Activated T-helper 1 cell treated with anti-CD3 and anti-CD28 coated beads, Interleukin-2, amount 50 U/mL, for 16 hours (primary cell): Measurements from ENCODE around the gene SLC39A11.
"Not testable (repeated sequence)": the region's sequence is repeated elsewhere in the genome, so short reads cannot be mapped to it uniquely, and the experiment has no call there.

ENCODE experiments used
- DNase-seq, 2 donors: peaks; one replicate each; pipeline ENCODE4 v3.0.0-alpha.2; 2020; ENCODE audit warnings: low read depth in 1 of 2, low spot score in 1 of 2

Gene SLC39A11

DNA sequence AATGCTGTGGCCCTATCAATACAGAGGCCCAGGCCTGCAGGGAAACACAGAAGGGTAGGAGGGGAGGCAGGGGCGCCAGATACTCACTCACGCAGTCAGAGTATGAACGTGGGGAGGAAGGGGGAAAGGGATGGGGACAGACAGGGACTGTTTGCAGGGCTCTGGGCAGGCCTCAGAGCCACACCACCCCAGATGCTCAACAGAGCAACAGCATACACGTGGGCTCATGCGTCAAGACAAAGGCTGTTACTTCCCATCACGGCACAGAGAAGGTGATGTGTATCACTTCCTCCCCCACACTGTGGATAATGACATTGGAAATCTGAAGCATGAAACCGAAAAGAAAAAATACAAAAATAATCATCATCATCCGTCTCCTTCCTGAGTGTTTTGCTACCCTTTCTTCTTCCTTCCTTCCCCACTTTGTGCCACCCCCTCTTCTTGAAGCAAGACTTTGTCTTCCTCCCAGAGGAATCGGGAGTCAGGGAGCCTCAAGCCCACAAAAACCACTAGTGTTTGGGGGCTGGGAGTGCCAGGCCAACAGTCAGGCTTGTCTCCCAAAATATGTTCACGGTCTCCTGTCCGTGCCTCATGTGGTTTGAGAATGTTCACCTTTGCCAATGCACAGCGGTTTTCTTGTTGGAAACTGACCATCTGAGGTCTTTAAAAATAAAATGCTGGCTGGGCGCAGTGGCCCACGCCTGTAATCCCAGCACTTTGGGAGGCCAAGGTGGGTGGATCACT lies 20.1 kb downstream of the SLC39A11 start:
- no peak for DNase-seq

GRCh38 chr17:73071066-73071999 lies 21.2 kb downstream of the SLC39A11 start:
- no peak for DNase-seq

- DNase-seq = no peak
Measured at GRCh38 chr17:73069841-73070240, 22.6 kb downstream of the SLC39A11 start.

DNA sequence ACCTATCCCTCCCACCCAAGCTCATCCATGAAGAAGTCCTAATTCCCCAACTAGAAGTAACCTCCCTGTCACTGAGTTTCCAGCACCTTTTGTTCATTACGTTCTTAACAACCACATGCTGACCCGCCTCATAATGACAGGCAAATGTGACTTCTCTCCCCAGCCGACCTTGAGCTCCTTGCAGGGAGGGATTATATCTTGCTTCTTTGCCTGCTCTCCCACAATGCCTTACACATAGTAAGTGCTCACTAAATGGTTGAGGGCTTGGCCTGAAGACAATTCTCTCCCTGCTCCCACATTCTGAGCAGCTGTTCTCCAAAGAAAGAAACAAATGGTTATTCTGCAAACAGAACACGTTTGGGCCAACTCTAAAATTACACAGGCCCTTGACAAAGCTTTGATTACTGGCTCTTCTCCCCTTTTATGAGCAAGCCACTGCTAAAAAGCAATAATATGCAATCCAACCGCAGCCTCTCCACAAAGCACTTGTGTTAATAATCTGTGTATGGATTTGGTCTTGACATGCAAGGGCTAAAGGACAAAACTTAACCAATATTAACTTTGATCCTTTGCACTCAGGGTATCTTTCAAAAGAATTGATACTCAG lies 23.2 kb downstream of the SLC39A11 start:
- DNase-seq = no peak

DNA sequence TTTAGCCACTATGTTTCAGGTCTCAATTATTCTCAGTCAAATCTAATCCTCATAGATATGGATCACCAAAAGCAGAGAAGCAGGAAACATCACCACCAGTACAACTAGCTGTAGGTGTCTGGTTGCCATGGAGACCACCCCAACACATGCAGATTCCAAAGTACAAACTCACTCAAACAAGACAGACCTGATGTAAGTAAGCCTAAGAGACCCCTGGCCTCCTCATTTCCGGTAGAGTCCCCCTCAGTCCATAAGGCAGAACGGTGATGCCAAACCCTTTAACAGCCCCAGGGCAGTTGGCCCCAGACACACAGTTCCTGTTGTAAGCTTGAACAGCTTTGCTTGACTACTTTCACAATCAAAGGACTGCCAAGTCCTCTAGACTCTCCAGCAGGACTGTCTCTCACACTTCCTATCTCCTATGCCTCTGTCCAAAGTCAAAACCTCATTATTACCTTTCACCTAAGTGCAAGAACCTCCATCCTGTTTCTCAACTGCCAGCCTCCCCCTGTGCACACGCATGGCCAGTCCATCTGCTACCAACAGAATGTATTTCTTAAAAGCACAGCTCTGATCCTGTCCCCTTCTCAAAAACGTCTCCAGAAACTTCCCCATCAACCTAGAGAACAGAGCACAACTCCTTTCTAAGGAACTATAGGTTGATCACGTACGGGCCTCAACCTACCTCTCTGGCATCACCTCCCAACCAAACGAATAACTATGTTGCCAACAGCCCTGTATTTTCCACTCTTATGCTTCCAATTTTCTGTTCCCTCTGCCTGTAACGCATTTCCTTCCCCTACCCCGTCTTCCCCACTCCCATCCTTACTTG lies 23.9 kb downstream of the SLC39A11 start:
- no peak for DNase-seq

- DNase-seq = not testable (repeated sequence)
Measured at GRCh38 chr17:73067699-73068098, 24.8 kb downstream of the SLC39A11 start.

- no peak for DNase-seq
Measured at GRCh38 chr17:73067075-73067474, 25.4 kb downstream of the SLC39A11 start.

DNA sequence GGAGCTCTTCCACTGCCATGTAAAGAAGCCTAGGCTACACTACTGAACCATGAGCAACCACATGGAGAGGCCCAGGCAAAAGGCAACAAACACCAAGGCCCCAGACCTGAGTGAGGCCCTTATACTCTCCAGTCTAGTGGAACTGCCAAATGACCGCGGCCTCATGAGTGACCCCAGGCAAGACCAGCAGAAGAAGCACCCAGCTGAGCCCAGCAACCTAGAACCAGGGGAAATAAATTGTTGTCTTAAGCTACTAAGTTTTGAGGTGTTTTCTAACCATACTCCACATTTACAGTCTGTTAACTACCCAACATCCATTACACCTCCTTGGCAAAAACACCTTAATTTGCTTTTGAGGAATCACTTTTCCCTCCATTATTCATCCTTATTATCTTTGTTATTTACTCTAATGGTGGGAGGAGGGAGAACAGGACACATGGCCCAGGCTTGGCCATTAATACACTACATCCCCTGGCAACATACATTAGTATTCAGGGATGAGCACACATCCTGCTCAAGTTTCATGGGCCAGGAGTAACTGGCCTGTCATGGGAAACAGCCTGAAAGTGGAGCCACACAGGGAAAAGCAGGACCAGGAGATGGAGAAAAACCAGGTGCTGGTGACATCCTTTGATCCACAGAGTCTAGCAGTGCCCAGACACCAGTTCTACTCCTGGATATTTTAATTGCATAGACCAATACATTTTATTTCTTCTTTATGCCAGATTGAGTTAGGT lies 26.2 kb downstream of the SLC39A11 start:
- DNase-seq = no peak

- no peak for DNase-seq
Measured at GRCh38 chr17:73065376-73065775, 27.1 kb downstream of the SLC39A11 start.

- DNase-seq = no peak
Measured at GRCh38 chr17:73064084-73064938, 28.2 kb downstream of the SLC39A11 start.

- no peak for DNase-seq
Measured at GRCh38 chr17:73062726-73063125, 29.8 kb downstream of the SLC39A11 start.

GRCh38 chr17:73061161-73061560 lies 31.3 kb downstream of the SLC39A11 start:
- no peak for DNase-seq

DNA sequence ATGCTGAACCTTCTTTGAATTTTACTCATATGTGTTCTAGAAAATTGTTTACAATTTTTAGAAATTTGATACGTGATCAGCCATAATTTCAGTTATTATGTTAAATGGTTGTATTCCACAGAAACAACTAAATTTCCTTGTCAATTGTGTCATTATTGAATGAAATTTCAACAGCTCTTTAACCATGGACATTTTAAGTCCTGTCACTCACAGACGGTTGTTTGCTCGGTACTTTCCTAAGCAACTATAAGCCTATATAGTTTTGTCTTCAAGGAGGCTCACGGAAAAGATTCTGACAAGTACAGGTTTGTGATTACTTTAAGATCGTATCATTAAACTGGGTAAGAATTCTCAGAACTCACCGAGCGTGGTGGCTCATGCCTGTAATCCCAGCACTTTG lies 31.8 kb downstream of the SLC39A11 start:
- no peak for DNase-seq

DNA sequence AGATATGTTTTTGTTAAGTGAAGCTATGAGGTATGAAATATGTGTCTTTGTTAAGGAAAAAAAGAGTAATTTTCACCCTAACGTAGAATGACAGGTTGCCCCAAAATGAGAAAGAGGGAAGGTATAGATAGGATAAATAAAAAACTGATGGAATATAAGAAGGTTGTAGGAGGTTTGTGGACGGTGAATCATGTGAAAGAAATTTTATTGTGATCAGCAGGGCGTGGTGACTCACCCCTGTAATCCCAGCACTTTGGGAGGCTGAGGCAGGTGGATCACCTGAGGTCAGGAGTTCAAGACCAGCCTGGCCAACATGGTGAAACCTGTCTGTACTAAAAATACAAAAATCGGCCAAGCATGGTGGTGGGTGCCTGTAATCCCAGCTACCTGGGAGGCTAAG lies 32.8 kb downstream of the SLC39A11 start:
- not testable (repeated sequence) for DNase-seq

DNA sequence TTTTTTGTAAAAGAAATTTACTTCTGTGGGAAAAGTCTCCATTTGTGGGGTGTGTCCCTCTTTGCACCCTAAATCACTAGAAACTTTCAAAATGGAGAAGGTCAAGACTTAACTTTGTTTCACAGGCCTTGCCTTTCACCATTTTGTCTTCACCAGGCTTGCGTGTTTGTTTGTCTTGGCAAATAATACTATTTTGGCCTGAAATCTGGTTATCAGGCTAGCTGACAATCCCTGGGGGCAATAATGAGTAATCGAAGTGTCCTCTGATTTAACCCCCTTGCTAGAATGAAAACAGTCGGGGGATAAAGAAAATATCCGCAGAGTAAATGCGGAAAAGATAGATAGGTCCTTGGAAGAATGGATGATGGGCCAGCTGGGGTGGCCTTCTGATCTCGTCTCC lies 34.5 kb downstream of the SLC39A11 start:
- DNase-seq = no peak

GRCh38 chr17:73057196-73057595 lies 35.3 kb downstream of the SLC39A11 start:
- no peak for DNase-seq

GRCh38 chr17:73052923-73053322 lies 39.6 kb downstream of the SLC39A11 start:
- DNase-seq = no peak

DNA sequence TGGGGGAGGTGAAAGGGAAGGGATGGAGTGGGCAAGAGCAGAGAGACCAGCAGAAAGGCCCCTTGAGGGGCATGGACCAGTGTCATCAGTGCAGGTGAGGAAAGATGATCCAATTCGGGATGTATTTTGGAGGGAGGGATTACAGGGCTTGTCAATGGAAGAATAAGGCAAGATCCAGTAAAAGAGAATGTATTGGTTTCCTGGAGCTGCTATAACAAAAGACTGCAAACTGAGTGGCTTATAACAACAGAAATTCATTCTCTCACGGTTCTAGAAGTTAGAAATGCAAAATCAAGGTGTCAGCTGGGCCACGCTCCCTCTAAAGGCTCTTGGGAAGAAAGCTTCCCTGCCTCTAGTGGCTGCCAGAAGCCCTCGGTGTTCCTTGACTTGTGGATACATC lies 41.7 kb downstream of the SLC39A11 start:
- DNase-seq = no peak

- no peak for DNase-seq
Measured at GRCh38 chr17:73048170-73048569, 44.3 kb downstream of the SLC39A11 start.
